Bone marrow (tissue), 2 donors: Measurements from ENCODE around the gene MAP3K12.

Experiments used
- DNase-seq, 2 donors: peaks; one replicate each; lab custom pipeline; 2025; lab: John Stamatoyannopoulos, UW

Gene MAP3K12

DNA sequence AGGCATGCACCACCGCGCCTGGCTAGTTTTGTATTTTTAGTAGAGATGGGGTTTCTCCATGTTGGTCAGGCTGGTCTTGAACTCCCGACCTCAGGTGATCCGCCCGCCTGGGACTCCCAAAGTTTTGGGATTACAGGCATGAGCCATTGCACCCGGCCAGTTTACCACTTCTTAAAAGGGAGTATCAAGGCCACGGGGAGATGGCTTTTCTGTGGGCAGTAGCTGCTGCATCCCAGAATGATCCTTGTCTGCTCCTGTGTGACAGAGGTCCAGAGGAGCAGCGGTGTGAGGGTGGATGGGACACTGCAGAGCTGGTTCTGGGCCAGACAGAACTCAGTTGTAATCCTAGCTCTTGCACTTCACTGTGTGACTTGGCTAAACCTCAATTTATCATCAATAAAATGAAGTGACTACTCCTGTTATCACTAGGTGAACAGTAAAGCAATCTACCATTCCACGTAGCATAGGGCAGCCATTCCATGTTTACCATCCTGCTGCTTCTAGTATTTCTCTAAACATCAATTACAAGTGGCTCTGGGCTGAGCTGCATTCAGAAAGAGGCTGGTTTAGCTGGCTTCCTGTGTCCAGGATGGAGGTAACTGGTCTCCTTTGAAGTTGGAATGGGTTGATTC is 11.0 kb upstream of the MAP3K12 start:
- no peak for DNase-seq

DNA sequence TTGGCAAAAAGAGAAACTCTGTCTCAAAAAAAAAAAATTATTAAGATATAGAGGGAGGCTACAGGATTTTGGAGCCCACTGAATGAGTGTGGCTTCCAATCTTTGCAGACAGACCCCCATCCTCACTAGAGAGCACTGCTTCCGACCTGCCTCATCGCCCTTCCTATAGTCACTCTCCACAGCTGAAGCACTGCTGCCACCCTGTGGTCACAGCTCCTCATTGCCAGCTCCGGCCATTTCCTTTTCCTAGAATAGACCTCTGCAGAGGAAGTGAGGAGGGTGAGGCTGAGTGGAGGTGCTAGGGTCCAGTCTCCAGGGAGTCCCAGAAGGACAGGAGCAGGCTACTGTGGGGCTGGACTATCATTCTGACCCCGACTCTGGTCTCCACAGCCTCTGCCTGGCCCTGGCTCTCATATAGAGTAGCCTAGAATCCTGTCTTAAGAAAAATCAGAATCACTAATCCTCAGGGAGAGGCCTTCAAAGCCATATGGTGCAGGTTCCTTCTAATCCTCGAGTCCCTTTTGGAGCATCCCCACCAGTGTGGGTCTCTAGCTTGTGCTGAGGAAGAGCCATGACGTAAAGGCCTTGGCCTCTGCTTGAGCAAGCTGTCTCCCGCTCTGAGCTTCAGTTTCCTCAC is 9.4 kb upstream of the MAP3K12 start:
- peak; percentile 59 to 67 for DNase-seq

DNA sequence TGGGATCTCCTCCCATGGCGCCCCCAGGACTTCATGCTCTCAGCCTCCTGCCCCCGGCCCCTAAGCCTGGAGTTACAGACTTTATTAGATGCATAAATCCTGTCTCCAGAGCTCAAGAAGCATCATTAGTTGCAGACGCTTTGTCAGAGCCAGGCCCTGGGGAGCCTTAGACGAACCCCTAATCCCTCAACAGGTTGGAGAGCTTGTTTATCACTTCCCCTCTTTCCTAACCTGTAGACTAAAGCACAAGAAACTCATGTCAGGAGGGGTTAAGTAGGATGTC is 8.3 kb upstream of the MAP3K12 start:
- DNase-seq: no peak

DNA sequence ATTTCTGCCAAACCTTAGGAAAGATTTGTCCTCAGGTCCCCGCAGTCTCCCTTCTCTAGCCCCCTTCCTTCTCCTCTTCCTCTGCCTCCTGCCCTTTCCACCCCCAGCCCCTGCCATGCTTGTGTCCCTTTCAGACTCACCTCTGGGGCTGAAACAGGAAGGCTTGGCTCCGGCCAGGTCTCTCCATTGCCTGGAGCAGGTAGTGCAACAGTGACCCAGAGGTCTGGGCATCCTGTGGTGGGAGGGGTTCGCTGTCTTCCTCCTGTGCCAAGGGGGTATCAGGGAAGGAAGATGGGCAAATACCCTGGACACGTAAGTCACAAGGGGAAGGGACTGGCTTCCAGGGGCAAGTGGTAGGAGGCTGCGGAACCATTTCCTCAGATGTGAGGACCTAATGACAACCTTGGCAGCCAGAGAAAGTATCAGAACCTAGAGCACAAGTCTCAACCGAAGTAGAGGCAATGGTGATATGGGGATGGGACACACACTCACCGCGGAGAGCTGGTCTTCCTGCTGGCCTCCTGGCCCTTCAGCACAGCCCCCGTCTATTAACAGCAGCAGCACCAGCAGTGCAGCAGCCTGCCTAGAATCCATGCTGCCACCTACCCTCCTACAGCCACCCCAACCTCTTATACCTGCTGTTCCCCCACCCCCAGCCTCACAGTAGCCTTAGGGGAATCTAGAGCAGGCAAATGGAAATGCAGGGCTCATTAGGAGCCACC is 7.8 kb upstream of the MAP3K12 start, which contains the start of gene NPFF:
Gene NPFF (minus strand): TSS at position 604 of the 722 bp plus-strand sequence. CDS start 10 bp downstream, at position 594.
- DNase-seq: no peak

DNA sequence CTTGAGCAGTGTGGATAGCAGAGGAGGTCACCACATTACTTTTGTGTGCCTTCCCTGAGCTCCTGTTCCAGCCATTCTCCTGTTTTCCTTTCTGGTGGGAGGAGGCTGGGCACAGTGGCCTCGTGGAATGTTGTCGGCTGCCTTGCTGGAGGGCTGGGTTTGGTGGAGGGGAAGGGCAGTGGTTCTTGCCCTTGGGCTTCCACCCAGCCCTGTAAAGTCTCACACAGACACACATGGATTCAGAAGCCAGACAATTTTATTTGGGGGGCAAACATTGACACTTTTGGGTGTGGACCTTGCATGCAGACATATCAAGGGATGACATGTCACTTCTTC is 7.2 kb upstream of the MAP3K12 start:
- no peak for DNase-seq

DNA sequence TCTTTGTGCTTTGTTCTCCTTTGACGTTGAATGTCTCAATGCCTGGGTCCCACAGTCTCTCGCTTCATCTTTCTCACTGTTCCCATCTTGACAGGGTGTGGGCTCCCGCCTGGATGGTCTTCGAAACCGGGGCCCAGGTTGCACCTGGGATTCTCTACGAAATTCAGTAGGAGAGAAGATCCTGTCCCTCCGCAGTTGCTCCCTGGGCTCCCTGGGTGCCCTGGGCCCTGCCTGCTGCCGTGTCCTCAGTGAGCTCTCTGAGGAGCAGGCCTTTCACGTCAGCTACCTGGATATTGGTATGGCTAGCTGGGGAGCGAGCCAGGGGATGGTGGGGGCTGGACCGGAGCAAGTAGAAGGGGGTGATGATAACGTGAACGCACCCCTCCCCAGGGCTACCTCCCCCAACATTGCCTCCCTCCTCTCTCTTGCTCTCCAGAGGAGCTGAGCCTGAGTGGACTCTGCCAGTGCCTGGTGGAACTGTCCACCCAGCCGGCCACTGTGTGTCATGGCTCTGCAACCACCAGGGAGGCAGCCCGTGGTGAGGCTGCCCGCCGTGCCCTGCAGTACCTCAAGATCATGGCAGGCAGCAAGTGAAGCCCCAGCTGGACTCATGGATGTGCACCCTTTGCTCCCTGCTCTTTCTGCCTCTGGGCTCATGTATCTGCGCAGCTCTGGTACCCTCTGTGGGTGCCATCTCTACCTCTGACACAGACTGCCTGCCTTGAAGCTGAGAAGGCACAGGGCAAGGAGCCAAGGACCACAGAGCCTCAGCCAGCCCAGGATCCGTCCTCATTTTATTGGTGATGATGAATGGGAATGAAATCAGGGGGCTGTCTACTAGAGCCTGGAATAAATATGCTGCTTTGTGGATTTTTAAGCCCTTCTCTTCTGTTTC is 6.5 kb upstream of the MAP3K12 start:
- DNase-seq: no peak

DNA sequence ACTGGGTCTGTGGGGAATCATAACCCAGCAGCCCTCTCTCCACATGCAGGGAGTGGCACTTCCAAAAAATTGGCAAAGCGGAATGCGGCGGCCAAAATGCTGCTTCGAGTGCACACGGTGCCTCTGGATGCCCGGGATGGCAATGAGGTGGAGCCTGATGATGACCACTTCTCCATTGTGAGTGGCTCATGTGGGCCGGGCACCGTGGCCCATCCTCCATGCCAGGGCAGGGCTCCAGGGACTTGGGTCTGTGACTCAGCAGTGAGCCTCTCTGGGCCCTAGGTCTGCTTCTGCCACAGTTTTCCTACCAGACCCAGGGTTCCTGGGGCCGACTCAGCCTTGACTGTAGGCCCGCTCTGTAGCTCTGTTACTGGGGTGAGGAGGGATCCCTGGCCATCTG is 5.8 kb upstream of the MAP3K12 start:
- no peak for DNase-seq

DNA sequence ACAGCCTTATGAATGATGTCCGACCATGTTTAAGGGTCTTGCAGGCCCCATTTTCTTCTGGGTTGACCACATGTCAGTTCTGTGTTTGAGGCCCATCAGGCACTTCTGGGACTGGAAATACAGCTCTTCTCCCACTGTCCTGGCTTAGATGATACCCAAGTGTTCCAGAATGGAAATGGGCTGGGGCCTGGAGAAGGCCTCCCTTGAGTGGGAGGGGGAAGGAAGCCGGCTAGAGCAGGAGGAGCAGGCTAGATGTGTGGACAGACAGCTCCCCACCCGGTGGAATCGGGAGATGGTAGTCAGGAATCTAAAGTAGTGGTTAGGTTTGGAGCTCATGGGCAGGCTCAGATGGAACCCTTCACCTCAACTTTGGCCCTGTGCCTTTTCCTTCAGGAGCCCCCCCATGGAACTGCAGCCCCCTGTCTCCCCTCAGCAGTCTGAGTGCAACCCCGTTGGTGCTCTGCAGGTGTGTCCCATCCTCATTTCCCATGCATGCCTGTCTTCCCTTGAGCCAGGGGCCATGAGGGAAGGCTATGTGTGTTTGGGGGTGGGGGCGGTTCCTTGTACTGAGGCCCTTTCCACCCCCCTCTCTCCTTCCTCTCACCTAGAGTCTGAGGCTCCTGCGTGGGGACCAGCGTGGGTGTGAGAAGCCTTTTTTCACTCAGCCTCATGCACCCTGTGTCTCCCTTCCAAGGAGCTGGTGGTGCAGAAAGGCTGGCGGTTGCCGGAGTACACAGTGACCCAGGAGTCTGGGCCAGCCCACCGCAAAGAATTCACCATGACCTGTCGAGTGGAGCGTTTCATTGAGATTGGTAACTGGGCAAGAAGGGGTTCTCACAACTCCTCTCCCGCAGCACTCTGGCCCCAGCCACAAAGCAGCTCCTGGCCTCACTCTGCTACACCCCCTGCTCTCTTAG is 5.0 kb upstream of the MAP3K12 start:
- DNase-seq: no peak

DNA sequence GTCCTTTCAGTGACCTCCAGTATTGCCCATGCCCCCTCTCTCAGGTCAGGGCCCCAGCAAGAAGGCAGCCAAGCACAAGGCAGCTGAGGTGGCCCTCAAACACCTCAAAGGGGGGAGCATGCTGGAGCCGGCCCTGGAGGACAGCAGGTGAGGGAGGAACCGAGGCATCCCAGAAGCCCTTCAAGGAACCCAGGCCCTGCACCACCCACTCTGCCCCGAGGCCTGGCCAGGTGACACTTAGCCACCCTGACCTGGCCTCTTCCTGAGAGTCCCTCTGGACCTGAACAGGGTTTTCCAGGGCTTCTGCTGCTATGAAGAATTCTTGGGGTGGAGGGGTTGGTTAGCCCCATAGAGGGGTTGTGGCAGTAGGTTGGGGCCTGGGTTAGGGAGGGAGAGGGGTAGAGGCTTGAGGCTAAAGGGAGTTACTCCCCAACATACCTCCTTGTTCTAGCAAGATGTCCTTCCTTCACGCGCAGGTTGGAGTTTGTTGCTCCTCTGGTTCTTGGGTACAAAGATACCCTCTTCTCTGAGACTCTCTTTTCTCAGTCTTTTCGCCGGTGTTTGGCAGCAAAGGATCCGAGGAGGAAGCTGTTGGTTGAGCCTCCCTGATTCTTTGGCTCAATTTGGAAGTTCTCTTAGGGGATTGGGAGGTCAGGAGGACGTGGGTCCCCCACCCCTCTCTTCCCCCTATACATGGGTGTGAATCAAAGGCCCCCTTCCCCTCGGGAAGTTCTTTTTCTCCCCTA is 3.9 kb upstream of the MAP3K12 start:
- no peak for DNase-seq

DNA sequence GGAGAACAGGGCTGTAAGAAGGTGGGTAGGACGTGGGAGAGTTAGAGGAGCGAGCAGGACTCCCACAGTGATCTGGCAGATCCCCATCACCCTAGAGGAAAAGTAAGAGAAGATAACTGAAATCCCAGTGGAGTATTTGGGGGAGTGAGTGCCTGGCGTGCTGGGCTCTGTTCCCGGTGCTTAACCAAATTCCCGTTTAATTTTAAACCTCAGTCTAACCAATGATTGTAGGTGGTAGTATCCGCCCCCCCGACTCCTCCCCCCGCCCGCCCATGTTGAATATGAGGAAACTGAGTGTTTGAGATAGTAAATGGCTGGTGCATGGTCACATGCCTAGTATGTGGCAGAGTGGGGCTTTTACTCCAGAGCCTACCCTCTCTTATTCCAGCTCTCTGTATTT is 3.1 kb upstream of the MAP3K12 start:
- DNase-seq: no peak

DNA sequence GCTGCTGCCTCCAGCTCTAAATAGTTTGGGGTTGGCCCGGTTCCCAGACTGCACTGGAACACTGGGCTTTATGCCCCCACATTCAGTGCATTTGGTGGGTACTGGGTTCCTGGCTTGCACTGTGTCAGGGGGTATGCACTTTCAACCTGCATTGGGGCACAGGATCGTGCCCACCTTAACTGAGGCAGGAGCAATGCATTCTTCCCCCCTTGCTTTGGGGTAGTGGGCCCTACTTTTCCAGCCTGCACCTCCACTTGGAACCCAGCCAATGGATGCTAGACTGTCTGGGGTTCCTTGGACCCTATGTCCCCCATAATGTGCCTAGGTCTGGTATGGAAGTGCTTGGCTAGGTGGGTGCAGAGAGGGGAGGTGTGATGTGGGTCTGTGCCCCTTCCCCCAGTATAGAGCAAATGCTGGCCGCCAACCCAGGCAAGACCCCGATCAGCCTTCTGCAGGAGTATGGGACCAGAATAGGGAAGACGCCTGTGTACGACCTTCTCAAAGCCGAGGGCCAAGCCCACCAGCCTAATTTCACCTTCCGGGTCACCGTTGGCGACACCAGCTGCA is 2.4 kb upstream of the MAP3K12 start:
- no peak for DNase-seq

DNA sequence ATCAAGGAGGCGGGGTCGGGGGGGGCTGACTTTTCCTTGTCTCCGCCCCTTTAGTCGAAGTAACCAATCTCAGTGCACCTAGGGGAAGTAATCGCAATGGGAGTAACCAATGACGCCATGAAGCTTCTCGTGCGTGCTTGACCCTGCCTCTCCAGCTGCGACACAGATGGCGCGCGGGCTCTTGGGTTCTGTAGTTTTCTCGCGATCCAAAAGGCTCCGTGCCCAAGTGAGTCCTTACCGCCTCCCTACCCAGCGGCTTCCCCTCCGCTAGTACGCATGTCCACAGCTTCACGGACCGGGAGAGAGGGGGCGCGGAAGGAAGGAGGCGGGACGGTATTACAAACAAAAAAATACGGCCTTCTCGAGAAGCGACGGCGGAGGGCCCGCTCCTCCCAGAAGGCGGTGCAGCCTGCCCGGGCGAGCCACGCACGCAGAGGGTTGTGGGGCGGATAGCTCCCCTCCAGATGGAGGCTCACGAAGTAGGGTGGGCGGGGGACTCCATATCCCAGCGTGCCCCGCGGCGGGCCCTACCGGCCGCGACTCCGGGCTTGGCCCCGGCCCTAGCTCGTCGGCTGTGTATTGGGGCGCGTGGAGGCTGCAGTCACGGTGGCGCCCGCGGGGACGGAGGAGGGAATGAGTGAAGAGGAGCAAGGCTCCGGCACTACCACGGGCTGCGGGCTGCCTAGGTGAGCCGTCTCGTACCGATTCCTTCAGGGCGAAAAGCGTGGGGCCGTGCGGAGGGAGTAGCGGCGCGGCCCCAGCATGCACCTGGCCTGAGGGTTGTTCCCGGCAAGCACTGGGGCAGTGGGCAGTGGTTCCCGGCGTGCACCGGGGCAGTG is 1.7 kb upstream of the MAP3K12 start, which contains the start of gene TARBP2:
Gene TARBP2 (plus strand): TSS at position 508 of the 839 bp plus-strand sequence. CDS start 126 bp downstream, at position 634.
- peak; percentile 98 to 99 for DNase-seq

DNA sequence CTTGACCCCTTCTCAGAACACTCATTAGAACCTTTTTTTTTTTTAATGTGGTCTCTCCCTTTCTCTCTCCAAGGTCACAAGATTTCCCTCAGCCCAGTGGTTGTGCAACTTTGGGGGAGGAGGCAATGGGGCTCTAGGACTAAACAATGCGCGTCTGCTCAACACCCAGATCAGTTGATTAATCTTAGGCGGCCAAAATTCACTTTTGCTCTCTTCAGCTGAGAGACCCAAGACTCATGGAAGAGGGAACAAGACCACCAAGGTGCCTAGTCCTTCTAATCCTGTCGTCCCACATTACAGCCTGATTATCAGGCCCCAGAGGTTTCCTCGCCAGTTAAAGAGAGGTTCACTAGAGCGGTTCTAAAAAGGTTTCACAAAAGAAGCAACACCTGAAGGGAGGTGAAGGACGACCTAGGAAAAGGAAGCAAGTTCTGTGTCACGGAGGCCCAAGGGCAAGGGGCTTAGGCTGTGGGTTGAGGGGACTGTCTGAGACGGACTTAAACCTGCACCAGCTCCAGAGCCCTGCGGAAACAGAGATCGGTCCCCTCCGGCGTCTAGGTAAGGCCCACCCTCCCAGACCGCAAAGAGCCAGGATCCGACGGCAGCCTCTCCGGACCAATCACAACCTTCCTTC is 1.0 kb upstream of the MAP3K12 start:
- no peak for DNase-seq

DNA sequence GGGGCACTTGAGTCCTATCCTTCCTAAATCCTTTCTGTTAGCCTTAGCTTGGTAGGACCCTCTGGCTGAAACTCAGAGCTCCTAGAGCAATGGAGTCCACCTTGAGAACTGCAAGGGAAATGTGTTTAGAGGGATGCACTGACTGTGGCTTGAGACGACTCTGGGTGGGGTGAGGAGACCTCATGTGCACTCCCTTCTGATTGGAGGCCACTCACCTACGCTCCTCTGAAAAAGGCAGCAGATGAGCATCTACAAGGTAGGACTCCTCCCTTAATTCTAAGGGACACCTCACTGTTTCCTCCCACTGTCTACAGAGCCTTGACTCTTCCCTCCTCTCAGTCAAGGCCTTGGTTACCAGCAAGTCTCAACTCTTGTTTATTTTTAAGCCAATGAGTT is 1.0 kb downstream of the MAP3K12 start:
- DNase-seq: no peak

DNA sequence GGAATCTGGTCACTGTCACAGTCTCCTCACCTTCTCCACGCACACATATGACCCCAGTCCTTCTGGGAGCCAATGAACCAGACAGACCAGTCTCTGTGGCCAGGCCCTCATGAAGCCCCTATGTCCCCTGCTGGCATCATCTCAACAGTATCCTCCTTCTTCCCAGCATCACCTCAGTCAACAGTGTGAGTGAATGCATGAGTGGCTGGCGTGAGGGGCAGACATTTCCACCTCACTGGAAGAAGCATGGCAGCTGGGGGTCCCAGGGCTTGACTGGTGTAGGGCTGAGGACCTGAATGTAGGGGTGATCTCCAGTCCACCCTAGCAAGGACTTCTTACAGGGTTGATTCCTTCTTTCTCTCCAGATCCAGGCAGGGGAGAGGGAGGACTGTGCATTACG is 1.8 kb downstream of the MAP3K12 start:
- DNase-seq: no peak

DNA sequence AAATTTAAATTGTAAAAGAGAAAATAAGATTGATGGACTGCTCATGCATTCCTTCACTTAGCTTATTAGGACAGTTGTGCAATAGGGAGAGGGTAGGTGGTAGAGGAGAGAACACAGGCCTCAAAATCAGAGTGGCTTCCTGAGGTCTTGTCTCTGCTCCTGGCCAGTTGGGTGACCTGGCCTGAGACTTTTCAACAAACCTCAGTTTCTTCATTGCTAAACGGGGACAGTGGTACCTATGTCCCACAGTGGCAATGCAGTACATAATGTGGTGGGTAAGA is 2.6 kb downstream of the MAP3K12 start:
- no peak for DNase-seq

DNA sequence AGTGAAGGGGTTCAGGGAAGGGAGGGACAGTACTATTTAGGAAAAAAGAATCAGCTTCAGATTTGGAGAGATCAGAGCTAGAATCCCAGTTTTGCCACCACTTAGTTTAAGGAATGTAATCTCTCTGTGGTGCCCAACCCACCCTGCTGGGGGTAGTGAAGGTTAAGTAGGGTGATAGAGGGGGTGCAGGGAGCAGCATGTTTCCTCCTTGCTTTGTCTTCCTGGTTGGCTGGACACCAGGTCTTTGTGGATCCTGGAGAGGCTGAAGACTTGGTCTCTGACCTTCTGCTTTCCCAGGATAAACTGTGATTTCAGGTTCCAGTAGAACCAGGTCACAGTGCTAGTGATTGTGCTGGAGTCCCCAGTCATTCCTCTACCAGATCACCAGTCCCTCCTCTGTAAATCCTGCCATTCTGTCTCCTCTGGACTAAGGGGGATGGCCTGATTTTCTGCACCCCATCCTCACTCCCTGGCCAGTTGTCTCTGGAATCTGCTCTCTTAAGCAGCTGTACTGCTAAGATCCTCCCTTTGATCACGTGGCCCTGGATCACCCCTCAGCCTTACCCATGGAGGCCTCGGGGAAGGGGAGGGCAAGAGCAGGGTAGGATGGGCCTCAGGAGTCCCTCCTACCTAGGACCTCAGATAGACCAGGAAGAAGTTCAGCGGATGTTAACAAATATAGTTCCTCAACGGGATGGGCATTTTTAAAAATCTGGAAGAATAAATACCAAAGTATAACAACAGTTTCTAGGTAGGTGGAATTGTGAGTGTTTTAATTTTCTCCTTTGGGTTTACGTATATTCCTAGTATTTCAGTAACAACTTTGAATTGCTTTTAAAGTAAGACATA is 3.1 kb downstream of the MAP3K12 start:
- no peak for DNase-seq
